Memory B cell (primary cell): Measurements from ENCODE around the gene ADSL.
A peak's percentile ranks its signal among the peaks of the same experiment; 100 is the strongest.

Experiments used
- ATAC-seq: fragments of 150-1000 bp; cut with Tn5 transposase; 2 replicates; pipeline ENCODE4 v1.10.0; 2021; ENCODE audit warnings: low read depth, mild to moderate bottlenecking, moderate library complexity
- DNase-seq, 2 donors: peaks; one replicate each; pipeline ENCODE4 v3.0.0; 2022; ENCODE audit warnings: low spot score in 2 of 2
- H3K27ac Mint-ChIP-seq: one replicate; pipeline ENCODE4 v1.8.0; 2022; ENCODE audit warnings: mild to moderate bottlenecking, moderate library complexity, mixed read lengths
- H3K27me3 Mint-ChIP-seq: one replicate; pipeline ENCODE4 v1.8.0; 2022; ENCODE audit warnings: mixed read lengths
- H3K36me3 Mint-ChIP-seq: one replicate; pipeline ENCODE4 v1.8.0; 2022; ENCODE audit warnings: mild to moderate bottlenecking, mixed read lengths
- H3K4me1 Mint-ChIP-seq: one replicate; pipeline ENCODE4 v1.8.0; 2022; ENCODE audit warnings: mixed read lengths
- H3K4me3 Mint-ChIP-seq: one replicate; pipeline ENCODE4 v1.8.0; 2022; ENCODE audit warnings: mild to moderate bottlenecking, moderate library complexity, mixed read lengths
- H3K9me3 Mint-ChIP-seq: one replicate; pipeline ENCODE4 v1.8.0; 2022; ENCODE audit warnings: mixed read lengths

The ADSL gene

DNA sequence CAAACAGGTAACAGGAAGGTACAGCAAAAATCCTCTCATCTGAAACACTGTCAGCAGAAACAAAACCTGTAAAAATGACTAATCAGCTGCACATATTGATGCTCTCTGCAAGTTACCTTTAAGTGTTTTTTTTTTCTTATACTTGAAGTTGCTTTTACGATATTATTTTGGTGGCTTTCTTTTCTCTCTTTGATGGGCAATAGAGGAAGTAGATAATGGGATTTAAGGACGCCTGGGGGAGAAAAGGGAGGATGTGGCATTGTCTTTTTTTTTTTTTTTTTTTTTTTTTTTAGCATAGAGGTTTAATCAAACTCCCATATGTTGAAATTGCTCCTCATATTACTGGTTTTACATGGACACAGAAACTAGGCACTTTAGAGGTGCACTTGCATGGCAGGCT lies 11.4 kb upstream of the ADSL start:
- DNase-seq = no peak
- peaks cover 8% of the 10 kb centered on the region for H3K36me3 Mint-ChIP-seq

DNA sequence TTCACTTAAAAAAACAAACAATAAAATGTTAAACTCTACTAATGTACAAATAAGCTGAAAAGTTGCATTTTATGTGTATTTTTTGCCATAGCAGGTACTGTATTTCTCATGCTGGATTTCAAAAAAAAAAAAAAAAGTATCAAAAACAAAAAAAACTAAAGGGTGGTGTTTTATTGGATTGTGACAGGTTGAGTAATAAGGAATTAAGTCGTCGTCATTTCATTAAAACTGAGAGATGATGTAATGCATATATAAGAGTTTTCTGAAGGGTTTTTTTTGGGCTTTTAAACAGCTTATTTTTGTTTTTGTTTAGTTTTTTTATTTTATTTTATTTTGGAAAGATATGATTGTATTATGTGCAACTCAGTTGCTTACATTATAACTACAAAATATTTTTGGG lies 10.9 kb upstream of the ADSL start:
- Mint-ChIP-seq H3K9me3 (no peaks in the 10 kb centered on the region), H3K27me3 (no peaks in the 10 kb centered on the region), H3K27ac (no peak overlapping the region), H3K4me3 (no peak overlapping the region), H3K4me1 (peaks cover 30% of the 10 kb centered on the region), H3K36me3 (peaks cover 6% of the 10 kb centered on the region)
- ATAC-seq (no peak), DNase-seq (no peak)

More for the DNA sequence above, 11.4 kb upstream of the ADSL start:
- ATAC-seq = no peak
- H3K4me1 Mint-ChIP-seq = peaks cover 30% of the 10 kb centered on the region
- no peaks in the 10 kb centered on the region for H3K27me3 Mint-ChIP-seq
- no peak overlapping the region for H3K4me3 Mint-ChIP-seq
- no peaks in the 10 kb centered on the region for H3K9me3 Mint-ChIP-seq
- peak overlapping the region; percentile 41 for H3K27ac Mint-ChIP-seq

- peaks cover 28% of the 10 kb centered on the region for H3K4me1 Mint-ChIP-seq
- ATAC-seq (no peak), DNase-seq (no peak)
- H3K4me3 Mint-ChIP-seq = no peak overlapping the region
- H3K36me3 Mint-ChIP-seq = peaks cover 3% of the 10 kb centered on the region
- H3K27ac Mint-ChIP-seq = no peak overlapping the region
- no peaks in the 10 kb centered on the region for H3K27me3 Mint-ChIP-seq
- no peaks in the 10 kb centered on the region for H3K9me3 Mint-ChIP-seq
Observed at GRCh38 chr22:40340044-40340443, 6.3 kb upstream of the ADSL start.

GRCh38 chr22:40341604-40342003 lies 4.7 kb upstream of the ADSL start:
- H3K27ac Mint-ChIP-seq = peak overlapping the region; percentile 14
- ATAC-seq (no peak), DNase-seq (no peak)
- peaks cover 20% of the 10 kb centered on the region for H3K4me1 Mint-ChIP-seq
- H3K27me3 Mint-ChIP-seq = no peaks in the 10 kb centered on the region
- no peaks in the 10 kb centered on the region for H3K9me3 Mint-ChIP-seq
- peaks cover 3% of the 10 kb centered on the region for H3K36me3 Mint-ChIP-seq
- no peak overlapping the region for H3K4me3 Mint-ChIP-seq

DNA sequence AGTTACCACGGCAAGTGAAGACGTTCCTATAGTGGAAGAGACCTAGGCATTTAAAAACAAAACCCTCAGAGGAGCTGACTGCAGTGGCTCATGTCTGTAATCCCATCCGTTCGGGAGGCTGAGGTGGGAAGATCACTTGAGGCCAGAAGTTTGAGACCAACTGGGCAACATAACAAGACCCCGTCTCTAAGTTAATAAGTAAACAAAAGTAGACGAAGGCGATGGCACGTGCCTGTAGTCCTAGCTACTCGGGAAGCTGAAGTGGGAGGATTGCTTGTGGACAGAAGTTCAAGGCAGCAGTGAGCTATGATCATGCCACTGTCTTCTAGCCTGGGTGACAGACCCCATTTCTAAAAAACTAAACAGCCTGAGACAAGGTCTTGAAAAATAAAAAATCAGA lies 3.8 kb upstream of the ADSL start:
- no peak for DNase-seq
- Mint-ChIP-seq H3K36me3 (peaks cover 3% of the 10 kb centered on the region), H3K27ac (no peak overlapping the region), H3K27me3 (no peaks in the 10 kb centered on the region), H3K9me3 (no peaks in the 10 kb centered on the region), H3K4me1 (peaks cover 27% of the 10 kb centered on the region), H3K4me3 (peak overlapping the region; percentile 1)
- no peak for ATAC-seq

DNA sequence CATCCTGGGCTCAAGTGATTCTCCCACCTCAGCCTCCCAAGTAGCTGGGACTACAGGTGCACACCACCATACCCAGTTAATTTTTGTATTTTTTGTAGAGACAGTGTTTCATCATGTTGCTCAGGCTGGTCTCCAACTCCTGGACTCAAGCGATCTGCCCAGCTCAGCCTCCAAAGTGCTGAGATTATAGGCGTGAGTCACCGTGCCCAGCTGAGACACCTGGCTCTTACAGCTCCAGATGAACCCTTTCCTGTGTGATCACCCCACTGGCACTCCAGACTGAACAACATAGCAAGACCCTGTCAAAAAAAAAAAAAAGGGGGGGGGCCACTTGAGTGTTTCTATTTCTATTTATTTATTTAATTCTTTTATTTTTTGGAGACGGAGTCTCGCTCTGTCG lies 1.0 kb upstream of the ADSL start:
- Mint-ChIP-seq H3K4me3 (peak overlapping the region; percentile 98), H3K27me3 (no peaks in the 10 kb centered on the region), H3K36me3 (peaks cover 2% of the 10 kb centered on the region), H3K27ac (peak overlapping the region; percentile 88), H3K9me3 (no peaks in the 10 kb centered on the region), H3K4me1 (peaks cover 27% of the 10 kb centered on the region)
- DNase-seq (no peak), ATAC-seq (no peak)

DNA sequence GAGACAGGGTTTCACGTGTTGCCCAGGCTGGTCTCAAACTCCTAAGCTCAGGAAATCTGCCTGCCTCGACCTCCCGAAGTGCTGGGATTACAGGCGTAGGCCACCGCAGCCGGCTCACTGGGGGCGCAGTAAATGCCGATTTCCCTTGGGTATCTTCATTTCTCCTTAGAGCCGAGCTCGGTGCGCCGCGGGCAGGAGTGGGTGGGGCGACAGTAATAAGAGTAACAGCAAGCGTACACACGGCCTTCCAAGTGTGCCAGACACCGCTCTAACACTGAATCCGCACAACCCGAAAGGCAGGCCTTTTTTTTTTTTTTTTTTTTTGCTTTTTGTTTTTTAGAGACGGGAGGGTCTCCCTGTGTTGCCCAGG lies 500 bp upstream of the ADSL start:
- ATAC-seq (peak; percentile 48), DNase-seq (peak in 1 of 2 donors; percentile 11)
- Mint-ChIP-seq H3K36me3 (peaks cover 2% of the 10 kb centered on the region), H3K27me3 (no peaks in the 10 kb centered on the region), H3K27ac (peak overlapping the region; percentile 88), H3K9me3 (no peaks in the 10 kb centered on the region), H3K4me3 (peak overlapping the region; percentile 98), H3K4me1 (peaks cover 27% of the 10 kb centered on the region)

- H3K27ac Mint-ChIP-seq = peak overlapping the region; percentile 88
- peak overlapping the region; percentile 98 for H3K4me3 Mint-ChIP-seq
- peaks cover 2% of the 10 kb centered on the region for H3K36me3 Mint-ChIP-seq
- DNase-seq (no peak), ATAC-seq (no peak)
- H3K27me3 Mint-ChIP-seq = no peaks in the 10 kb centered on the region
- H3K4me1 Mint-ChIP-seq = peaks cover 21% of the 10 kb centered on the region
- H3K9me3 Mint-ChIP-seq = no peaks in the 10 kb centered on the region
Observed at GRCh38 chr22:40347300-40347699, 1.0 kb downstream of the ADSL start.

GRCh38 chr22:40348025-40348658 lies 1.8 kb downstream of the ADSL start:
- H3K9me3 Mint-ChIP-seq = no peaks in the 10 kb centered on the region
- ATAC-seq (peak; percentile 26), DNase-seq (peak in 1 of 2 donors; percentile 33)
- H3K27ac Mint-ChIP-seq = peak overlapping the region; percentile 88
- no peaks in the 10 kb centered on the region for H3K27me3 Mint-ChIP-seq
- H3K4me1 Mint-ChIP-seq = peaks cover 17% of the 10 kb centered on the region
- H3K36me3 Mint-ChIP-seq = peaks cover 3% of the 10 kb centered on the region
- peak overlapping the region; percentile 98 for H3K4me3 Mint-ChIP-seq

DNA sequence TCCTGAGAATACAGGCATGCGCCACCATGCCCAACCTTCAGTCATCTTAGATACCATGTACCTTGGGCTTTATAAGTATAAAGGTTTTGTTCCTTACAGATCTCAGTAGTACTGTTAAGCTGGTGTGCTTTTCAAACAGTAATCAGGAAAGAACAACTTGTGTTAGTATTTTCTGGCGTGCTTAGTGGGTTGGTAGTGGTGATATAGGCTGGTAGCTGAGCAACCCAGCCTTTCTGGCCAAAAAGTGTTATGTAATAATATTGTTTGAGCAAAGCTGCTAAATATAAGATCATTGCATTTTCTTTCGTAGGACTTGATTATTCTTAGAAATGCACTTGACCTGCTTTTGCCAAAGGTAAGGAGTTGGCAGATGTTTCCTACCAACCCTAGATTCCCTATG lies 6.5 kb downstream of the ADSL start:
- DNase-seq = no peak
- Mint-ChIP-seq H3K27me3 (no peaks in the 10 kb centered on the region), H3K9me3 (no peaks in the 10 kb centered on the region), H3K4me1 (peaks cover 6% of the 10 kb centered on the region), H3K36me3 (peaks cover 11% of the 10 kb centered on the region), H3K4me3 (no peak overlapping the region), H3K27ac (no peak overlapping the region)
- ATAC-seq = no peak

DNA sequence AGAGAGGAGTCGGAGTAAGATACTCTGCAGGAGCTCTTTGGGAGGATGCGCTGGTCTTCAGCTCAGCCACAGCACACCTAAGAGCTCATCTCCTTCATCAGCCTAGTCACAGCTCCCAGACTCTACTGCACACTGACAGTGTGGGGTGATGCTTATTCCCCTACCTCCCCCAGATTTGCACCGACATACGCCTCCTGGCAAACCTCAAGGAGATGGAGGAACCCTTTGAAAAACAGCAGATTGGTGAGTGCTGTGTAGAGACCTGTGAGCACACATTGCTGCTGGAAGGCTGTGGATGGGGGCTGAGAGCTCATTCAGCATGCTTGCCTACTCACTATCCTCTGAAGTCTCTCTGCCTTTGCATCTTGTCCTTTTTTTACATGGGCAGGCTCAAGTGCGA lies 14.8 kb downstream of the ADSL start:
- no peaks in the 10 kb centered on the region for H3K9me3 Mint-ChIP-seq
- H3K27ac Mint-ChIP-seq = peak overlapping the region; percentile 4
- peaks cover 38% of the 10 kb centered on the region for H3K36me3 Mint-ChIP-seq
- H3K4me1 Mint-ChIP-seq = peaks cover 2% of the 10 kb centered on the region
- no peak overlapping the region for H3K4me3 Mint-ChIP-seq
- no peak for DNase-seq
- H3K27me3 Mint-ChIP-seq = no peaks in the 10 kb centered on the region
- ATAC-seq = no peak

DNA sequence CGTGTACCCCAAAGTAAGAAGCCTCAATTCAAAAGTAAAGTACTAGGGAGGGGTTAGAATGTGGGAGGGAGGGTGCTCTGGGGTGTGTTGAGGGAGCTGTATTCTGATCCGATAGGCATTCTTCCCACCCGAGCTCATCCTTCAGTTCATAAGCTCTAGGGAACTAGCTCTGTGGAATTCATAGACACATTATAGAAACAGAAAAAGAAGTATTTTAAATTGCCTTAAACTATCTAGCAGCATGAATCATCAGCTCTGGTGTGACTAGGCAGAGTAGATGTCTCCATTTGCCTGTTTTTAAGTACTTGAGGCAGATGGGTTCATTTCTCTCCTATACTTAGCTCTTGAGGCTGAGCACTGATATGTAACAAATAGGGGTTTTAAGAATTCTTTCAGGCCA lies 16.8 kb downstream of the ADSL start:
- Mint-ChIP-seq H3K9me3 (no peaks in the 10 kb centered on the region), H3K27me3 (no peaks in the 10 kb centered on the region), H3K4me3 (no peak overlapping the region), H3K4me1 (peaks cover 2% of the 10 kb centered on the region), H3K27ac (no peak overlapping the region), H3K36me3 (peaks cover 39% of the 10 kb centered on the region)
- ATAC-seq (no peak), DNase-seq (no peak)

GRCh38 chr22:40364431-40364830 lies 18.1 kb downstream of the ADSL start:
- no peak for DNase-seq
- no peak for ATAC-seq
- Mint-ChIP-seq H3K36me3 (peaks cover 39% of the 10 kb centered on the region), H3K4me1 (peaks cover 2% of the 10 kb centered on the region), H3K27ac (peak overlapping the region; percentile 10), H3K4me3 (no peak overlapping the region), H3K27me3 (no peaks in the 10 kb centered on the region), H3K9me3 (no peaks in the 10 kb centered on the region)

DNA sequence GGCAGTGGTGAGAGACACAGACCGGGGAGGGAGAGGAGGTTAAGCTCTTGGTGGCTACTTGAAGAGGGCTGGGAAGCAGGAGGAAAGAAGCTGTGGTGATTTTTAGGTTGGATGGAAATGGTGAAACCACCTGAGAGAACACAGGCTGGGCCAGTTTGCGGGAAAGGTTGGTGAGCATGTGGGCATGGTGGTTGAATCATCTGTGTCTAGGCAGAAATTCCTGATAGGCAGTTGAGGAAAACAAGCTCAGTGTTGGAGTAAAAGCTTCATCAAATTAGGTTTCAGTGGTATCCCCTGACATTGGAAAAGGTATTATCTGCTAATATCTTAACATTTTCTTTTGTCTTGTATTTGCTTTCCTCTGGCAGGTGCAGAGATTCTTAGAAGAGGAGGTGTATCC lies 19.8 kb downstream of the ADSL start:
- peak overlapping the region; percentile 16 for H3K27ac Mint-ChIP-seq
- no peaks in the 10 kb centered on the region for H3K9me3 Mint-ChIP-seq
- DNase-seq (no peak), ATAC-seq (no peak)
- peaks cover 4% of the 10 kb centered on the region for H3K4me1 Mint-ChIP-seq
- no peaks in the 10 kb centered on the region for H3K27me3 Mint-ChIP-seq
- H3K4me3 Mint-ChIP-seq = no peak overlapping the region
- H3K36me3 Mint-ChIP-seq = peaks cover 38% of the 10 kb centered on the region

- no peak for ATAC-seq
- no peak for DNase-seq
- no peaks in the 10 kb centered on the region for H3K27me3 Mint-ChIP-seq
- H3K4me1 Mint-ChIP-seq = peaks cover 7% of the 10 kb centered on the region
- H3K27ac Mint-ChIP-seq = no peak overlapping the region
- peaks cover 28% of the 10 kb centered on the region for H3K36me3 Mint-ChIP-seq
- H3K9me3 Mint-ChIP-seq = no peaks in the 10 kb centered on the region
- no peak overlapping the region for H3K4me3 Mint-ChIP-seq
Observed at GRCh38 chr22:40367342-40367741, 21.0 kb downstream of the ADSL start.
